ENCODE results near the gene LIMK2. TPM values are rescaled to one million over a fixed set of nuclear protein-coding genes. Genes with fewer than 3 reads are reported as not detected.
A peak's percentile ranks its signal among the peaks of the same experiment; 100 is the strongest.

Gene LIMK2
- total RNA-seq, 2 donors from 2014 or later = 27.5 to 79.8 TPM

DNA sequence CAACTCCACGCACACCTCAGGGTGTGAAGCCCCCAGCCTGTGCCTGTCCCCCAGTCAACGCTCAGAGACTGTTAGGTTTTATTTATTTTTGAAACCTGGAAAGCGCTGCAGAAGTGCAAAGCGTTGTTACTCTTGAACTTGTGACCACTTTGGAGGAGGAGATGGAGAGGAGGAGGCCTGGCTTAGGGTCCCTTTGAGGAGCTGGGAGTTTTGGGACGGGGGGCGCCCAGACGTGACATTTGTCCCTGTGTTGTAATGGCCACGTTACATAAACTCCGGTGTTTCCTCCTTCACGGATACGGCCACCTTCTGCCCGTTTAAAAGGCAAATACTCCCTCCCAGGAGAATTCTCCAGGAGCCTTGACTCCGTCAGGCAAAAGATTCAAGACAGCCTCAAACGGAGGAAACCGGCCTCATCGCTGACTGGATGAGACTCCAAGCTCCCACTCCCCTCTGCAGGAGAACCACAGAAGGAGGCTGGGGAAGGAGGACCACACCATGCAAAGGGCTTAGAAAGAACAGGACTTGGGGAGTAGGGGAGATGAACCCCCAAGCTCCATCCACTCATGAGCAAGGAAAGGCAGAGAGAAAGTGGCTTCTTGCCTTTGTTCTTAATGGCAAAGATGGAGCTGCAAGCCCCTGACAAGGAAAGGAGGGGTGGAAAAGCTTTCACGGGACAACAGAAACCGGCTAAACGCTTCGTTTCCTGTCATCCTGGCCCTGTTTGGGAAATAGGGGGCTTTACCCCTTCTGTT, 79.6 kb downstream of the LIMK2 start:
- no peak for TF ChIP-seq POLR2A (IDR thresholded peaks at IDR 0.05)
- TF ChIP-seq, protein P1, sequence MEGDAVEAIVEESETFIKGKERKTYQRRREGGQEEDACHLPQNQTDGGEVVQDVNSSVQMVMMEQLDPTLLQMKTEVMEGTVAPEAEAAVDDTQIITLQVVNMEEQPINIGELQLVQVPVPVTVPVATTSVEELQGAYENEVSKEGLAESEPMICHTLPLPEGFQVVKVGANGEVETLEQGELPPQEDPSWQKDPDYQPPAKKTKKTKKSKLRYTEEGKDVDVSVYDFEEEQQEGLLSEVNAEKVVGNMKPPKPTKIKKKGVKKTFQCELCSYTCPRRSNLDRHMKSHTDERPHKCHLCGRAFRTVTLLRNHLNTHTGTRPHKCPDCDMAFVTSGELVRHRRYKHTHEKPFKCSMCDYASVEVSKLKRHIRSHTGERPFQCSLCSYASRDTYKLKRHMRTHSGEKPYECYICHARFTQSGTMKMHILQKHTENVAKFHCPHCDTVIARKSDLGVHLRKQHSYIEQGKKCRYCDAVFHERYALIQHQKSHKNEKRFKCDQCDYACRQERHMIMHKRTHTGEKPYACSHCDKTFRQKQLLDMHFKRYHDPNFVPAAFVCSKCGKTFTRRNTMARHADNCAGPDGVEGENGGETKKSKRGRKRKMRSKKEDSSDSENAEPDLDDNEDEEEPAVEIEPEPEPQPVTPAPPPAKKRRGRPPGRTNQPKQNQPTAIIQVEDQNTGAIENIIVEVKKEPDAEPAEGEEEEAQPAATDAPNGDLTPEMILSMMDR (IDR thresholded peaks at IDR 0.05) = no peak
- DNase-seq = peak in 2 of 4 donors; percentile 37 to 42
- H3K27me3 ChIP-seq = no peaks in the 10 kb centered on the region
- 0 to 1% methylated on average over 15 to 20 of the region's 20 CpGs for WGBS, 2 donors
- ATAC-seq = no peak
- peak overlapping the region; percentile 80 to 95 (median 90) for H3K27ac ChIP-seq
- H3K9me3 ChIP-seq = no peaks in the 10 kb centered on the region
- H3K4me1 ChIP-seq = peaks cover 33% of the 10 kb centered on the region
- H3K36me3 ChIP-seq (replicated peaks in 1 of 2; ENCODE audit: insufficient read depth in 1 of 2, low read depth in 2 of 2) = no peaks in the 10 kb centered on the region
- H3K4me3 ChIP-seq = peak overlapping the region; percentile 45 to 74
- intact Hi-C loops (cut with DNase I) = no loop called here

DNA sequence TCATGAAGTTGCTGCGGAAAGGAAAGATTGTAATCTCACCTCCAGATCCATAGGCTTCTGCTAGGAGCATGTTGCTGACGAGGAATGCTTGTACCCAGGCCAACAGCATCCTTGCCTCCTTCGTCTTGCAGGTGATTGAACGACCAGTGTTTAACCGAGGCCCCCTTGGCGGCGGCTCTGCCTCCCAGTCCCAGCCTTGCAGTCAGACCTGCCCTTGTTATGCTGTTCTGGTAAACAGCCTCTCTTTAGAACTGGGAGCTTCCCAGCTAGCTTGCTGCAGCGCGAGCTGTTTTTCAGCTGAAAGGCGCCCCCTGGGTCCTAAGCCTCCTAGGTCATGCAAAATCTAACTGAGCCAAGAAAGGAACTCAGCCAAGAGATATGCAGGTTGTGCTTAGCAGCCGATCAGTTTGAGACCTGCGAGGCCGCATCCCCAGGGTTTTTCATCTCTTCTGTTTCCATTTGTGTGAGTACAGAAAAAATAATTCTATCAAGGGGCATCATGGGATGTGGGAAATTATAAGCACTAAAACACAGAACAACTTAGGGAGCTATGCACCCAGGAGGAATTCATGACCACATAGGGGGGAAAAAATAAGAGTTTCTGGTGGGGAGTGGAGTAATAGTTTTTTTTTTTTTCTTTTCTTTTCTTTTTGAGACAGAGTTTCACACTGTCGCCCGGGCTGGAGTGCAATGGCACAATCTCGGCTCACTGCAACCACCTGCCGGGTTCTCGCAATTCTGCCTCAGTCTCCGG, 80.3 kb downstream of the LIMK2 start, which contains the start of gene PIK3IP1:
Gene PIK3IP1 (minus strand): TSS at position 253 of the 754 bp plus-strand sequence. CDS start 144 bp downstream, at position 109.
- TF ChIP-seq, protein P1 (IDR thresholded peaks at IDR 0.05) = peak; percentile 26 to 72 (median 59)
- peak; percentile 63 to 92 (median 90) for TF ChIP-seq POLR2A (IDR thresholded peaks at IDR 0.05)
- peaks cover 33% of the 10 kb centered on the region for H3K4me1 ChIP-seq

DNA sequence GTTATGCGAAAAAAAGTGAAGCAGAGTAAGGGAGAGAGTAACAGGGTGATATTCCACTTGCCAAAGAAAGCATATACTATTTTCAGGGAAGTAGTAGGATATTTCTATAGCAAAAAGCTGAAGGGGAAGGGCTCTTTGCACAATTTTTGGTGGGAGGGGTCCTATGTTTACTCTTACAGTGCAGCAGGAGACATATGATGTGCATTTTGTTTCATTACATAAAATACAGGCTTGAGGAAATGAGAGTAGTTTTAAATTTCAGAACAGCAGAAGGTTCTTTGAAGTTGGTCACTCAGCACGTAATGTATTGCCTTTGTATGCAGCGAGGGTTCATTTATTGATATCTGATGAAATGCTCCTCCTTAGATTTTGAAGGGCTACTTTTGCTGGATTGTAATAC, 83.3 kb downstream of the LIMK2 start:
- Histone ChIP-seq H3K4me3 (no peak overlapping the region), H3K36me3 (replicated peaks in 1 of 2; ENCODE audit: insufficient read depth in 1 of 2, low read depth in 2 of 2) (no peaks in the 10 kb centered on the region), H3K4me1 (peaks cover 21% of the 10 kb centered on the region), H3K9me3 (no peaks in the 10 kb centered on the region), H3K27me3 (no peaks in the 10 kb centered on the region), H3K27ac (peak overlapping the region in 1 of 4 donors; percentile 70)
- WGBS, 2 donors = 89 to 92% methylated on average over 3 of the region's 3 CpGs
- intact Hi-C loops (cut with DNase I) = no loop called here
- TF ChIP-seq POLR2A (IDR thresholded peaks at IDR 0.05) = no peak
- TF ChIP-seq, protein P1 (IDR thresholded peaks at IDR 0.05) = no peak
- ATAC-seq (no peak), DNase-seq (no peak)

More for the DNA sequence above, 80.3 kb downstream of the LIMK2 start, which contains the start of gene PIK3IP1:
- DNase-seq (peak; percentile 91 to 96 (median 94)), ATAC-seq (peak; percentile 68)
- Histone ChIP-seq H3K4me3 (peak within 1 kb of the TSS; percentile 45 to 74), H3K27ac (peak within 1 kb of the TSS; percentile 80 to 95 (median 90)), H3K36me3 (replicated peaks in 1 of 2; ENCODE audit: insufficient read depth in 1 of 2, low read depth in 2 of 2) (no peaks in the 10 kb centered on the region), H3K27me3 (no peaks in the 10 kb centered on the region), H3K9me3 (no peaks in the 10 kb centered on the region)
- WGBS, 2 donors = 15 to 26% methylated on average over 10 to 19 of the region's 19 CpGs
- intact Hi-C loops (cut with DNase I) = no loop called here

DNA sequence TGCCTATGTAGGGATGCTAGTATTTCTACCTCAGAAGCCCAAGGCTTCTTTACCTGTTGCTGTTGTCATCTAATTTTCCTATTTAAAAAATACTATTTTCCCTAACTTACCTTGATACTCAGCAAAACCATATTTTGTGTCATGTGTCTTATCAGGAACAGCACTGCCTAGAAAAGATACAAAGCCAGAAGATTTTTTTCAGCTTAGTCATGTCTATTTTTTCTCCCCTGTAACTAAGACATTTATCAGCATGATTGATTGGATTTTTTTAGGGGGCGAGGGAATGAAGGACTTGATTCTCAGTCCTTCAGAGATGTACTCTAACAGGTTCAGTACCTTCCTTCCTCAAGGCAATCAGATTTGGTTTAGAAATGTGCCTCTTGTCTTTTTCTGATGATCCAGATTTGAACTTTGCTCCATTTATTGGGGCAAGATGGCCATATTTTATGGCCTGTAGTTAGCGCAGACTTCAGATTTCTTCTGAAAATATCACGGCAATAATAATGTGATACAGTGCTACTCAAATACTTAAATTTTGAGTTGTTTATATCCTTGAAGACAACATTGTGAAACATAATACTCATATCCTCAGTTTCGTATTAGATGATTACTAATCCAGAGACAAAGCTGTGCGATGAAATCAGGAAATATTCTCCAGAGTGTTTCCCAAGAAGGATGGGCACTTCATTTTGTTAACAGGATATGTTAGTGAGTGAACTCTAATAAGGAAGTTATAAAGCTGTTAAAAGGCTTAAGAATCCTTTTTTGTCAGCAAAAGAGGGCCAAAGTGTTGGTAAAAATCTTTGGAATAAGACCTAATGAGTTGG, 83.9 kb downstream of the LIMK2 start:
- peaks cover 16% of the 10 kb centered on the region for H3K4me1 ChIP-seq
- peak overlapping the region in 2 of 4 donors; percentile 7 to 70 for H3K27ac ChIP-seq
- intact Hi-C loops (cut with DNase I) = no loop called here
- H3K36me3 ChIP-seq (replicated peaks in 1 of 2; ENCODE audit: insufficient read depth in 1 of 2, low read depth in 2 of 2) = no peaks in the 10 kb centered on the region
- no peaks in the 10 kb centered on the region for H3K9me3 ChIP-seq
- TF ChIP-seq, protein P1 (IDR thresholded peaks at IDR 0.05) = no peak
- no peak for TF ChIP-seq POLR2A (IDR thresholded peaks at IDR 0.05)
- DNase-seq (no peak), ATAC-seq (no peak)
- H3K4me3 ChIP-seq = no peak overlapping the region
- 66 to 68% methylated on average over 5 of the region's 5 CpGs for WGBS, 2 donors
- no peaks in the 10 kb centered on the region for H3K27me3 ChIP-seq

All from body of pancreas (tissue), 4 donors.